ENCODE data around the gene LRRC37B.
"Not testable (repeated sequence)": the region's sequence is repeated elsewhere in the genome, so short reads cannot be mapped to it uniquely, and the experiment has no call there.

GRCh38 chr17:32061840-32062239, 54.7 kb downstream of the LRRC37B start:
- TF ChIP-seq ZNF740 (CRISPR knock-in tag; IDR thresholded peaks at IDR 0.05); YY1 (IDR thresholded peaks at IDR 0.05; ENCODE audit: insufficient read depth, insufficient replicate concordance, low read depth, low read length); SIN3A (IDR thresholded peaks at IDR 0.05; ENCODE audit: borderline replicate concordance, low read depth, low read length); HDAC2 (CRISPR knock-in tag; IDR thresholded peaks at IDR 0.05): not testable (repeated sequence)
- TF ChIP-seq, protein P1, sequence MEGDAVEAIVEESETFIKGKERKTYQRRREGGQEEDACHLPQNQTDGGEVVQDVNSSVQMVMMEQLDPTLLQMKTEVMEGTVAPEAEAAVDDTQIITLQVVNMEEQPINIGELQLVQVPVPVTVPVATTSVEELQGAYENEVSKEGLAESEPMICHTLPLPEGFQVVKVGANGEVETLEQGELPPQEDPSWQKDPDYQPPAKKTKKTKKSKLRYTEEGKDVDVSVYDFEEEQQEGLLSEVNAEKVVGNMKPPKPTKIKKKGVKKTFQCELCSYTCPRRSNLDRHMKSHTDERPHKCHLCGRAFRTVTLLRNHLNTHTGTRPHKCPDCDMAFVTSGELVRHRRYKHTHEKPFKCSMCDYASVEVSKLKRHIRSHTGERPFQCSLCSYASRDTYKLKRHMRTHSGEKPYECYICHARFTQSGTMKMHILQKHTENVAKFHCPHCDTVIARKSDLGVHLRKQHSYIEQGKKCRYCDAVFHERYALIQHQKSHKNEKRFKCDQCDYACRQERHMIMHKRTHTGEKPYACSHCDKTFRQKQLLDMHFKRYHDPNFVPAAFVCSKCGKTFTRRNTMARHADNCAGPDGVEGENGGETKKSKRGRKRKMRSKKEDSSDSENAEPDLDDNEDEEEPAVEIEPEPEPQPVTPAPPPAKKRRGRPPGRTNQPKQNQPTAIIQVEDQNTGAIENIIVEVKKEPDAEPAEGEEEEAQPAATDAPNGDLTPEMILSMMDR (CRISPR knock-in tag; IDR thresholded peaks at IDR 0.05), result not testable (repeated sequence)
- TF ChIP-seq, protein P2, sequence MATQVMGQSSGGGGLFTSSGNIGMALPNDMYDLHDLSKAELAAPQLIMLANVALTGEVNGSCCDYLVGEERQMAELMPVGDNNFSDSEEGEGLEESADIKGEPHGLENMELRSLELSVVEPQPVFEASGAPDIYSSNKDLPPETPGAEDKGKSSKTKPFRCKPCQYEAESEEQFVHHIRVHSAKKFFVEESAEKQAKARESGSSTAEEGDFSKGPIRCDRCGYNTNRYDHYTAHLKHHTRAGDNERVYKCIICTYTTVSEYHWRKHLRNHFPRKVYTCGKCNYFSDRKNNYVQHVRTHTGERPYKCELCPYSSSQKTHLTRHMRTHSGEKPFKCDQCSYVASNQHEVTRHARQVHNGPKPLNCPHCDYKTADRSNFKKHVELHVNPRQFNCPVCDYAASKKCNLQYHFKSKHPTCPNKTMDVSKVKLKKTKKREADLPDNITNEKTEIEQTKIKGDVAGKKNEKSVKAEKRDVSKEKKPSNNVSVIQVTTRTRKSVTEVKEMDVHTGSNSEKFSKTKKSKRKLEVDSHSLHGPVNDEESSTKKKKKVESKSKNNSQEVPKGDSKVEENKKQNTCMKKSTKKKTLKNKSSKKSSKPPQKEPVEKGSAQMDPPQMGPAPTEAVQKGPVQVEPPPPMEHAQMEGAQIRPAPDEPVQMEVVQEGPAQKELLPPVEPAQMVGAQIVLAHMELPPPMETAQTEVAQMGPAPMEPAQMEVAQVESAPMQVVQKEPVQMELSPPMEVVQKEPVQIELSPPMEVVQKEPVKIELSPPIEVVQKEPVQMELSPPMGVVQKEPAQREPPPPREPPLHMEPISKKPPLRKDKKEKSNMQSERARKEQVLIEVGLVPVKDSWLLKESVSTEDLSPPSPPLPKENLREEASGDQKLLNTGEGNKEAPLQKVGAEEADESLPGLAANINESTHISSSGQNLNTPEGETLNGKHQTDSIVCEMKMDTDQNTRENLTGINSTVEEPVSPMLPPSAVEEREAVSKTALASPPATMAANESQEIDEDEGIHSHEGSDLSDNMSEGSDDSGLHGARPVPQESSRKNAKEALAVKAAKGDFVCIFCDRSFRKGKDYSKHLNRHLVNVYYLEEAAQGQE (IDR thresholded peaks at IDR 0.05; ENCODE audit: borderline replicate concordance in 1 of 2, low read depth in 1 of 2, low read length in 2 of 2), result not testable (repeated sequence)
- TF ChIP-seq, protein P3, sequence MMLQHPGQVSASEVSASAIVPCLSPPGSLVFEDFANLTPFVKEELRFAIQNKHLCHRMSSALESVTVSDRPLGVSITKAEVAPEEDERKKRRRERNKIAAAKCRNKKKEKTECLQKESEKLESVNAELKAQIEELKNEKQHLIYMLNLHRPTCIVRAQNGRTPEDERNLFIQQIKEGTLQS (CRISPR knock-in tag; IDR thresholded peaks at IDR 0.05), result not testable (repeated sequence)

All from HepG2 (cell line).